Left cardiac atrium (tissue), 4 donors: ENCODE measurements around the gene SOCS4. TPM values are rescaled to one million over a fixed set of nuclear protein-coding genes. Genes with fewer than 3 reads are reported as not detected.
"Not testable (repeated sequence)": the region's sequence is repeated elsewhere in the genome, so short reads cannot be mapped to it uniquely, and the experiment has no call there.

Source experiments
- ATAC-seq, 2 donors: fragments of 200-7000 bp; cut with Tn5 transposase; one replicate each; pipeline ENCODE4 v1.9.1; 2020; ENCODE audit warnings: mild to moderate bottlenecking in 2 of 2, moderate library complexity in 2 of 2
- DNase-seq: peaks from one replicate; pipeline ENCODE4 v3.0.0-alpha.2; 2020
- intact Hi-C, 2 donors: fragments of 100-400 bp; cut with DNase I; formaldehyde crosslinking; loops; one replicate each; pipeline versions ENCODE4 v1.14.1 to v1.15.1; 2022 to 2023
- total RNA-seq, 2 donors: library from RNA; stranded (reverse); fragmentation: NEBNext Ultra II Directional; extraction: Animal tissue kit (Norgen Biotek cat#: 25700); gene quantifications; one replicate each; pipeline ENCODE4 v1.2.1, GENCODE V29; 2021
- donor health status: DM: no; HTN: yes; CAD: no.
- donor health status: DM: no; HTN: yes; CAD: no; lungs with severe emphysema.
- donor health status: DM: yes; HTN: yes; CAD: no.
- donor health status: Dilated cardiomyopathy.

The SOCS4 gene
- total RNA-seq, 2 donors from 2014 or later = 16.9 to 24.9 TPM

- intact Hi-C loops = no loop called here
- no peak for DNase-seq
Observed at GRCh38 chr14:55077170-55078151, 50.4 kb downstream of the SOCS4 start.

DNA sequence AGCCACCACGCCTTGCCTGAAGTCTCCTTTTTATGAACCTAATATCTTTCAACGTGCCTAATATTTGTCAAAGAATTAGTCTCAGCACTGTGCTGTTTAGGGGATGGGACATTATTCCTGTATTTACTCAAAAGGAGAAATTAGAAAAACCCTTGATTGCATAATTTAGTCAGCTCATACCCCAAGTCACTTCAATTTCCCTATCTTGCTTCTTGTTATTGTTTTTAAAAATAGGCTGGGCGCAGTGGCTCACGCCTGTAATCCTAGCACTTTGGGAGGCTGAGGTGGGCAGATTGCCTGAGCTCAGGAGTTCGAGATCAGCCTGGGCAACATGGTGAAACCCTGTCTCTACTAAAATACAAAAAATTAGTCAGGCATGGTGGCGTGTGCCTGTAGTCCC is 52.9 kb downstream of the SOCS4 start:
- intact Hi-C loops, DNase-seq, ATAC-seq: not testable (repeated sequence)

More at GRCh38 chr14:55077170-55078151, 50.4 kb downstream of the SOCS4 start:
- ATAC-seq = peak; percentile 20 to 64

- intact Hi-C loops = no loop called here
- no peak for ATAC-seq
- no peak for DNase-seq
Observed at GRCh38 chr14:55084401-55085059, 57.5 kb downstream of the SOCS4 start.

DNA sequence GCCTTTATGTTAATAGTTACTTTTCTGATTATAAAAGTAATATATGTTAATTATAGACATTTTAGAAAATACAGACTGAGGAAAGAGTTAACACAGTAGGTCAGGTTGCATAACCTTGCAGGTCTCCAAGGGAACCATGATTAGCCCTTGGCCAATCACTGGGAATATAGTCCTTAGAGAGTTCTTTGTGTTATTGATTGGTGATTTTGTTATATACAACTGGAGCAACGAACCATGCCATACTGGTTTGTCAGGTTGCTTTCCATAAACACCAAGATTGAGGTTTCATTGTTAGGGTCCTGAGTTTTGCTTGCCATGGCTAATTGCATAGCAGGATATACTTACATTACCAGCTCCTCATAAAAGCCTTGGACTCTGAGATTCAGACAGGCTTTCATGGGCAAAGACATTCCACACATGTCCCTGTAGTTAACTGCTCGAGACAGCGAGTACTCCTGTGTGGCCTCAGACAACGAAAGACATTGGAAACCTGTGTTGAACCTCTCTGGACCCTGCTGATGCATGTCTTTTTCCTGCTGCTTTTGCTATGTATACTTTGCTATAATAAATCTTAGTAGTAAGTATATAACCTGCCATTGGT is 58.1 kb downstream of the SOCS4 start:
- no peak for DNase-seq
- intact Hi-C loops = no loop called here
- no peak for ATAC-seq

DNA sequence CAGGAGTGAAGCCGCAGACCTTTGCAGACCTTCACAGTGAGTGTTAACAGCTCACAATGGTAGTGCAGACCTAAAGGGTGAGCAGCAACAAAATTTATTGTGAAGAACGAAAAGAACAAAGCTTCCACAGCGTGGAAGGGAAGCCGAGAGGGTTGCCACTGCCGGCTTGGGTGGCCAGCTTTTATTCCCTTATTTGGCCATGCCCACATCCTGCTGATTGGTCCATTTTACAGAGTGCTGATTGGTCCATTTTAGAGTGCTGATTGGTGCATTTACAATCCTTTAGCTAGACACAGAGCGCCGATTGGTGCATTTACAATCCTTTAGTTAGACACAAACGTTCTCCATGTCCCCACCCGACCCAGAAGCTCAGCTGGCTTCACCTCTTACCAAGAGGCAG is 59.9 kb downstream of the SOCS4 start:
- DNase-seq (no peak), ATAC-seq (no peak)
- intact Hi-C loops = no loop called here

DNA sequence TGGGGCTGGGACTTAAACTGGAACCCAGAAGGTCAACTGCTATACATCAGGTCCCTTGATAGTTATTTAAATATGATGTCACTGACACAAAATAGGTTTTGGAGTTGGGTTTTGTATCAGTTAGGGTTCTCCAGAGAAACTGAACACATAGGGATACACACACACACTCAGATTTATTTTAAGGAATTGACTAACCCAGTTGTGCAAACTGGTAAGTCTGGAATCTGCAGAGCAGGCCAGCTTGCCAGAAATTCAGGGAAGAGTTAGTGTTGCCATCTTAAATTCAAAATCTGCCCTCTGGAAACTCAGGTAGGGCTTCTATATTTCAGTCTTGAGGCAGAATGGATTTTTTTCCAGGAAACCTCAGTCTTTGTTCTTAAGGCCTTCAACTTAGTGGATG is 61.3 kb downstream of the SOCS4 start:
- intact Hi-C loops = no loop called here
- ATAC-seq (no peak), DNase-seq (no peak)

GRCh38 chr14:55092341-55092740 is 65.3 kb downstream of the SOCS4 start:
- no peak for ATAC-seq
- intact Hi-C loops = loop anchor here (2.0 to 5.0 kb wide), 2 partner anchors 40 to 66 kb away; no protein-coding TSS in a partner anchor
- DNase-seq = no peak

DNA sequence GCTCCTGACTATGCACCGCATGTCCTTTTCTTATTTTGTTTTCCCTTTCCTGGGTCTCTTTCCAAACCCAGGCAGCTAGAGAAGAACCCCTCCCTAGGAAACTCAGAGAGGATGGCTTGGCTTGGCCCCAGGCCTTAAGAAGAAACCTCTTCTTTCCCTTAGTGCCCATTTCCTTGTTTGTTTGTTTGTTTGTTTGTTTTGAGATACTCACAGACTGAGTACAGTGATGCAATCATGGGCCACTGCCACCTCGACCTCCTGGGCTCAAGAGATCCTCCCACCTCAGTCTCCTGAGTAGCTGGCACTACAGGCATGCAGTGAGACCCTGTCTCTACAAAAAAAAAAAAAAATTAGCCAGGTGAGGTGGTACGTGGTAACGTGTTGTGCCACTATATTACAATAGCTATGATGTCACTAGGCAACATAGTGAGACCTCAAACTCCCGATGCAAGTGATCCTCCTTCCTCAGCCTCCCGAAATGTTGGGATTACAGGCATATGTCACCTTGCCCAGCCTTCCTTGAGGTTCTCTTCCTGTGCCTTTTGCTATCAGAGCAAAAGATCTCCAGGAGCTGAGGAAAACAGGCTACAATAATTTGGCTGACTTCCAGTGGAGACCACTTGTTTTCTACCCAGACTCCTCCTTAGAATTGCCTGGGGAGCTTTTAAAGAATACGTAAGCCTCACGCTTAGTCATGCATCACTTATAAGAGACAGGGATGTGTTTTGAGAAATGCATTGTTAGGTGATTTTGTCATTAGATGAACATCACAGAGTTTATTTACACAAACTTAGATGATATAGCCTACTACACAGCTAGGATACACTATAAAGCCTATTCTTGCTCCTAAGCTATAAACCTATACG is 67.5 kb downstream of the SOCS4 start:
- ATAC-seq (no peak), DNase-seq (no peak)
- intact Hi-C loops = loop anchor here in 1 of 2 donors (5.0 kb wide), 1 partner anchor 38 kb away; no protein-coding TSS in a partner anchor

- intact Hi-C loops = no loop called here
- no peak for DNase-seq
- ATAC-seq = no peak
Observed at GRCh38 chr14:55097881-55098560, 71.0 kb downstream of the SOCS4 start.

DNA sequence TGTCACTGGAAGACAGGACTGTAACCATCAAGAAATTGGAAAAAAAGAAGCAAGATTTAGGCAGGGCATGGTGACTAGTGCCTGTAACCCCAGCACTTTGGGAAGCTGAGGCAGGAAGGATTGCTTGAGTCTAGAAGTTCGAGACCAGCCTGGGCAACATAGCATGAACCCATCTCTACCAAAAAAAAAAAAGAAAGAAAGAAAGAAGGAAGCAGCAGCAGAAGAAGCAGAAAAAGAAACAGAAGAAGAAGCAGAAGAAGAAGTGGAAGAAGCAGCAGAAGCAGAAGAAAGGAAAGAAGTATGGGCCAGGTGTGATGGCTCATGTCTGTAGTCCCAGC is 71.5 kb downstream of the SOCS4 start:
- intact Hi-C loops = no loop called here
- no peak for ATAC-seq

More for the DNA sequence above, 71.5 kb downstream of the SOCS4 start:
- DNase-seq = no peak

Other genes starting within 250 kb of the SOCS4 start
- gene GCH1, start 124.4 kb upstream of the SOCS4 start, total RNA-seq = 1 to 10 TPM; 2.1 to 5.5 TPM
- 1 to 10 TPM; 2.6 TPM for gene WDHD1, start 137 bp upstream of the SOCS4 start, total RNA-seq
- gene MAPK1IP1L, start 24.4 kb downstream of the SOCS4 start, total RNA-seq = 10 to 100 TPM; 59.9 to 79.5 TPM
- gene LGALS3, start 102.0 kb downstream of the SOCS4 start, total RNA-seq = 100 to 1,000 TPM; 121 to 159 TPM
- under 1 TPM; 0.29 to 0.80 TPM for gene DLGAP5, start 164.3 kb downstream of the SOCS4 start, total RNA-seq
- gene FBXO34, start 244.2 kb downstream of the SOCS4 start, total RNA-seq = 10 to 100 TPM; 18.8 to 23.8 TPM